ENCODE measurements around the gene RPS27.

- no peak for TF ChIP-seq EP300 (IDR thresholded peaks at IDR 0.05; ENCODE audit: borderline replicate concordance in 1 of 2, low read depth in 1 of 2, low read length in 1 of 2)
- TF ChIP-seq, protein P1, sequence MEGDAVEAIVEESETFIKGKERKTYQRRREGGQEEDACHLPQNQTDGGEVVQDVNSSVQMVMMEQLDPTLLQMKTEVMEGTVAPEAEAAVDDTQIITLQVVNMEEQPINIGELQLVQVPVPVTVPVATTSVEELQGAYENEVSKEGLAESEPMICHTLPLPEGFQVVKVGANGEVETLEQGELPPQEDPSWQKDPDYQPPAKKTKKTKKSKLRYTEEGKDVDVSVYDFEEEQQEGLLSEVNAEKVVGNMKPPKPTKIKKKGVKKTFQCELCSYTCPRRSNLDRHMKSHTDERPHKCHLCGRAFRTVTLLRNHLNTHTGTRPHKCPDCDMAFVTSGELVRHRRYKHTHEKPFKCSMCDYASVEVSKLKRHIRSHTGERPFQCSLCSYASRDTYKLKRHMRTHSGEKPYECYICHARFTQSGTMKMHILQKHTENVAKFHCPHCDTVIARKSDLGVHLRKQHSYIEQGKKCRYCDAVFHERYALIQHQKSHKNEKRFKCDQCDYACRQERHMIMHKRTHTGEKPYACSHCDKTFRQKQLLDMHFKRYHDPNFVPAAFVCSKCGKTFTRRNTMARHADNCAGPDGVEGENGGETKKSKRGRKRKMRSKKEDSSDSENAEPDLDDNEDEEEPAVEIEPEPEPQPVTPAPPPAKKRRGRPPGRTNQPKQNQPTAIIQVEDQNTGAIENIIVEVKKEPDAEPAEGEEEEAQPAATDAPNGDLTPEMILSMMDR (IDR thresholded peaks at IDR 0.05), result no peak
- no peak for TF ChIP-seq GABPA (IDR thresholded peaks at IDR 0.05; ENCODE audit: low read depth)
- TF ChIP-seq POLR2AphosphoS5 (IDR thresholded peaks at IDR 0.05; ENCODE audit: low read depth, low read length), result no peak
- TF ChIP-seq RXRA (IDR thresholded peaks at IDR 0.05; ENCODE audit: borderline replicate concordance, low read depth), result no peak
- TF ChIP-seq, protein P2, sequence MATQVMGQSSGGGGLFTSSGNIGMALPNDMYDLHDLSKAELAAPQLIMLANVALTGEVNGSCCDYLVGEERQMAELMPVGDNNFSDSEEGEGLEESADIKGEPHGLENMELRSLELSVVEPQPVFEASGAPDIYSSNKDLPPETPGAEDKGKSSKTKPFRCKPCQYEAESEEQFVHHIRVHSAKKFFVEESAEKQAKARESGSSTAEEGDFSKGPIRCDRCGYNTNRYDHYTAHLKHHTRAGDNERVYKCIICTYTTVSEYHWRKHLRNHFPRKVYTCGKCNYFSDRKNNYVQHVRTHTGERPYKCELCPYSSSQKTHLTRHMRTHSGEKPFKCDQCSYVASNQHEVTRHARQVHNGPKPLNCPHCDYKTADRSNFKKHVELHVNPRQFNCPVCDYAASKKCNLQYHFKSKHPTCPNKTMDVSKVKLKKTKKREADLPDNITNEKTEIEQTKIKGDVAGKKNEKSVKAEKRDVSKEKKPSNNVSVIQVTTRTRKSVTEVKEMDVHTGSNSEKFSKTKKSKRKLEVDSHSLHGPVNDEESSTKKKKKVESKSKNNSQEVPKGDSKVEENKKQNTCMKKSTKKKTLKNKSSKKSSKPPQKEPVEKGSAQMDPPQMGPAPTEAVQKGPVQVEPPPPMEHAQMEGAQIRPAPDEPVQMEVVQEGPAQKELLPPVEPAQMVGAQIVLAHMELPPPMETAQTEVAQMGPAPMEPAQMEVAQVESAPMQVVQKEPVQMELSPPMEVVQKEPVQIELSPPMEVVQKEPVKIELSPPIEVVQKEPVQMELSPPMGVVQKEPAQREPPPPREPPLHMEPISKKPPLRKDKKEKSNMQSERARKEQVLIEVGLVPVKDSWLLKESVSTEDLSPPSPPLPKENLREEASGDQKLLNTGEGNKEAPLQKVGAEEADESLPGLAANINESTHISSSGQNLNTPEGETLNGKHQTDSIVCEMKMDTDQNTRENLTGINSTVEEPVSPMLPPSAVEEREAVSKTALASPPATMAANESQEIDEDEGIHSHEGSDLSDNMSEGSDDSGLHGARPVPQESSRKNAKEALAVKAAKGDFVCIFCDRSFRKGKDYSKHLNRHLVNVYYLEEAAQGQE (IDR thresholded peaks at IDR 0.05; ENCODE audit: low read depth, low read length), result no peak
- no peak for TF ChIP-seq YY1 (IDR thresholded peaks at IDR 0.05; ENCODE audit: low read depth)
- TF ChIP-seq EZH2phosphoT487 (IDR thresholded peaks at IDR 0.05; ENCODE audit: borderline replicate concordance, low read depth), result no peak
Observed at GRCh38 chr1:153973071-153973470, 17.5 kb upstream of the RPS27 start.
